Measurements from ENCODE around the gene MYPOP.

DNA sequence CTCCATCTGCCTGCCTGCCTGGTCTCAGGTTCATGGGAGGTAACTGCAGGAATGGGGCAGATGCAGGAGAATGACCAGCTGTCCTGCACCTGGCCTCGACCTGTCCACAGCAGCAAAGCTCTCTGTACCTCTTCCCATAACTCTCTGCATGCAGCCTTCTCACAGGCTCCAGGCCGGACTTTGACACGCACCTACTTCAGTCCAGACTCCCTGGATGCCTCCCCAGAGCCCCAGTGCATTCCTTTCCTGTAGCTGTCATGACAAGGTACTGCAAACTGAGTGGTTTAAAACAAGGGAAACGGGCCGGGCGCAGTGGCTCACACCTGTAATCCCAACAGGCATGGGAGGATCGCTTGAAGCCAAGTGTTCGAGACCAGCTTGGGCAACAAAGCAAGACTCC is 8.9 kb upstream of the MYPOP start:
- TF ChIP-seq POLR2A (IDR thresholded peaks at IDR 0.05; ENCODE audit: low read length) (no peak), GATA1 (IDR thresholded peaks at IDR 0.05; ENCODE audit: low read depth, low read length) (no peak)

Data from erythroblast (primary cell).